Measurements from ENCODE around the gene ABAT.

DNA sequence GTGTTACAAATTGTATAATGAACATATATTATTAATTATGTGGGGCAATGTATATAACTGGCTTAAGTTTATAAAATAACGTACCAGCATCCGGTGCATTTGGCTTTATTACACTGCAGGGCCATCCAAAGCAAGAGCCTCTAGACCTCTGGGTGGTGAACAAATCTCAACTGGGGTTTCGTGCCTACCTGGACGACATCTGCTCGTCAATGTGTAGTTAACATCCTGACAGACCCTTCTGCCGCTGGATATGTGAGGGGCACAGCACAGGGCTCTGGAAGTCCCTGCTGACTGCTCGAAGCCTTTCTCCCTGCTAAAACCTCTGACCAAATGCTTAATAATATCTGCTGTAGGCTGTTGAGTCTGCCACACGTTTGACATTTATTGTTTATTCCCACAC, 120.7 kb downstream of the ABAT start:
- TF ChIP-seq TAF1 (IDR thresholded peaks at IDR 0.05; ENCODE audit: borderline replicate concordance, insufficient read depth, low read length) (no peak), POLR2AphosphoS5 (IDR thresholded peaks at IDR 0.05; ENCODE audit: low read depth, low read length) (no peak), REST (IDR thresholded peaks at IDR 0.05; ENCODE audit: insufficient read depth in 1 of 2, low read depth in 2 of 2, low read length in 2 of 2) (no peak), FOXP2 (optimal IDR thresholded peaks at IDR 0.05; ENCODE audit: borderline replicate concordance, extremely low read depth, extremely low read length, insufficient read depth) (no peak)

Data from PFSK-1 (cell line).